Activated CD4-positive, alpha-beta T cell treated with anti-CD3 and anti-CD28 coated beads, Interleukin-2, amount 10 ng/mL, durations not matched to agents 7 days and 5 days (primary cell): ENCODE data around the gene PLET1. TPM values are rescaled to one million over a fixed set of nuclear protein-coding genes. Genes with fewer than 3 reads are reported as not detected.

Source experiments
- CTCF ChIA-PET: fragments of 350-600 bp; sonication (Branson Sonifier 250); formaldehyde crosslinking; loops from one replicate; lab custom pipeline; 2021; ENCODE audit warnings: antibody characterized with exemption; lab: Charles Lee
- POLR2A ChIA-PET: fragments of 350-600 bp; sonication (Branson Sonifier 250); formaldehyde crosslinking; loops from one replicate; lab custom pipeline; 2021; ENCODE audit warnings: antibody characterized with exemption; lab: Charles Lee
- DNase-seq: peaks from one replicate; pipeline ENCODE4 v3.0.0-alpha.2; 2020
- H3K27ac Mint-ChIP-seq: one replicate; pipeline ENCODE4 v1.8.0; 2021; ENCODE audit warnings: mild to moderate bottlenecking, moderate library complexity, mixed read lengths
- H3K27me3 Mint-ChIP-seq: one replicate; pipeline ENCODE4 v1.8.0; 2021; ENCODE audit warnings: mixed read lengths
- H3K36me3 Mint-ChIP-seq: one replicate; pipeline ENCODE4 v1.8.0; 2021; ENCODE audit warnings: low read depth, mixed read lengths
- H3K4me1 Mint-ChIP-seq: one replicate; pipeline ENCODE4 v1.8.0; 2021; ENCODE audit warnings: mixed read lengths
- H3K4me3 Mint-ChIP-seq: one replicate; pipeline ENCODE4 v1.8.0; 2021; ENCODE audit warnings: mild to moderate bottlenecking, moderate library complexity, mixed read lengths
- H3K9me3 Mint-ChIP-seq: one replicate; pipeline ENCODE4 v1.8.0; 2021; ENCODE audit warnings: mixed read lengths
- total RNA-seq, 2 experiments: library from RNA; stranded (reverse); gene quantifications; one replicate each; pipeline ENCODE4 v1.2.3, GENCODE V29; 2021

The PLET1 gene
- total RNA-seq, 2 experiments from 2014 or later = not detected

DNA sequence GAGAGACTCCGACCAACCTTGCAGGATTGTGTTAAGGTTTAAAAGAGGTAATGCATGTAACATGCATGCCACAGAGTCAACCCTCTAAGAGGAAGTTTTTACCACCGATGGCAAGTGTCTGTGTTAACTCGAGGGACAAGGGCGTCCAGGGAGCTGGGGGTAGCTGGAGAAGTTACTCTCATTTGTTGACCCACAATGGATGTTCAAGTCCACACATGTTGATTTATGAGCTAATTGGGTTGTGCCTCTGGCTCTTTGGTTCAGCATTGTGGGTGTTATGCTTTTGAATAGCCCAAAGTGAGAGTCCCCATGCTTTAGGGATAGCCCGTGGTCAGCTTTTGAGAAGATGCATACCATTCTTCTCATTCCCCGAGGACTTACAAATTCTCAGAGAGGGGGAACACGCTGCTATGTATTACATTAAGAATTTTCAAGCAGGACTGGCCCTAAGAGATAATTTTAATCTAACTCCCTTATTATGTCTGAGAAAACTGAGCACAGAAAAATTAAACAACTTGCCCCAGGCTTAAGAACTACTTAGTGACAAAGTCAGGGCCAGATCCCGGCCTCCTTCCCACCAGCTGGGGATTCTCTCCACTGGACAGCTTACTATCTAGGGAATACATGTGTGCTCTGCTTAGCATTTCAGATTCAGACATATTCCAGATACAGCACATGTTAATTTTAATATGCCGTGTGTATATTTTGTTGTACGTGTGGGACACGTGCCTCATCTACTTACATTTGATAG is 5.2 kb upstream of the PLET1 start:
- Mint-ChIP-seq H3K27ac (no peak overlapping the region), H3K27me3 (no peaks in the 10 kb centered on the region), H3K4me1 (no peaks in the 10 kb centered on the region), H3K9me3 (no peaks in the 10 kb centered on the region), H3K4me3 (no peak overlapping the region), H3K36me3 (no peaks in the 10 kb centered on the region)
- CTCF ChIA-PET = no interaction called here
- no peak for DNase-seq
- POLR2A ChIA-PET = no interaction called here

- POLR2A ChIA-PET = no interaction called here
- no peaks in the 10 kb centered on the region for H3K36me3 Mint-ChIP-seq
- no peaks in the 10 kb centered on the region for H3K9me3 Mint-ChIP-seq
- no peak for DNase-seq
- H3K4me3 Mint-ChIP-seq = no peak overlapping the region
- H3K27ac Mint-ChIP-seq = no peak overlapping the region
- CTCF ChIA-PET = interaction anchor here (0.6 to 0.9 kb wide), 2 partner anchors 17 to 24 kb away, joined by 3 read pairs; no protein-coding TSS in a partner anchor
- no peaks in the 10 kb centered on the region for H3K27me3 Mint-ChIP-seq
- no peaks in the 10 kb centered on the region for H3K4me1 Mint-ChIP-seq
Measured at GRCh38 chr11:112255067-112255720, 5.5 kb downstream of the PLET1 start.

GRCh38 chr11:112253605-112254242 is 6.9 kb downstream of the PLET1 start:
- ChIA-PET CTCF (interaction anchor here (1.0 kb wide), 1 partner anchor 26 kb away, joined by 4 read pairs; no protein-coding TSS in a partner anchor), POLR2A (interaction anchor here (0.6 kb wide), 1 partner anchor 50 kb away, joined by 3 read pairs; no protein-coding TSS in a partner anchor)
- Mint-ChIP-seq H3K36me3 (no peaks in the 10 kb centered on the region), H3K27ac (no peak overlapping the region), H3K9me3 (no peaks in the 10 kb centered on the region), H3K4me1 (no peaks in the 10 kb centered on the region), H3K27me3 (no peaks in the 10 kb centered on the region), H3K4me3 (no peak overlapping the region)
- no peak for DNase-seq

DNA sequence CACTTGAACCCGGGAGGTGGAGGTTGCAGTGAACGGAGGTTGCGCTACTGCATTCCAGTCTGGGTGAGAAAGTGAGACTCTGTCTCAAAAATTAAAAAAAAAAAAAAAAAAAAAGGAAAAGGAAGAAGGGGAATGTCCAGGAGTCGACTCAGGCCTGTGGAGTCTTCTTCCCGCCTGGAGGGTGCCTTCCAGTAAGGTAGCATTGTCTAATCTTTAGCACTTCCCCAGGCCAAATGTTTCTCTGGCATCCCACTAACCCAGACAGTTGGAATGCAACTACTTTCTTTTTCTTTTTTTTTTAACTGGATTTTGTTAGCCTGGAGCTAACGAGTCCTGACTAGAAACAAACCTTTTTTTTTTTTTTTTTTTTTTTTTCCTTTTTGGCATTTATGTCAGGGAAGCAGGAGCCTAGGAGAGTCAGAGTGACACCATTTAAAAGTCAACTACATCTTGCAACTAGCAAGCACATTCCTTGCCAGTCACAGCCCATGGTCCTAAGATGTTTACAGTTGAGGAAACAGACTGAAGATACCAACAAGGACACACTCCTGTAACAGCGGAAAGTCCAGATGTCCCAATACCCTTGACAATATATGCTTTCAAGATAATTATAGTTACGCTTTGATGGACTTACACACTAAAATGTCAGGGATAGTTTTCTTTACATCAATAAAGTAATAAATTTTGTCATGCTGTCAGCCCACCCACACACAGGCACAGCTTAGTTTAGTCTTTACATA is 10.6 kb downstream of the PLET1 start:
- H3K36me3 Mint-ChIP-seq = no peaks in the 10 kb centered on the region
- no peak for DNase-seq
- no peaks in the 10 kb centered on the region for H3K9me3 Mint-ChIP-seq
- peaks cover 2% of the 10 kb centered on the region for H3K27me3 Mint-ChIP-seq
- ChIA-PET POLR2A (no interaction called here), CTCF (interaction anchor here (0.5 to 1.6 kb wide), 3 partner anchors 30 to 967 kb away, joined by 4 to 9 read pairs (median 5); no protein-coding TSS in a partner anchor)
- H3K4me3 Mint-ChIP-seq = no peak overlapping the region
- no peak overlapping the region for H3K27ac Mint-ChIP-seq
- no peaks in the 10 kb centered on the region for H3K4me1 Mint-ChIP-seq

GRCh38 chr11:112248201-112248600 is 12.5 kb downstream of the PLET1 start:
- no peak for DNase-seq
- Mint-ChIP-seq H3K4me3 (no peak overlapping the region), H3K4me1 (no peaks in the 10 kb centered on the region), H3K9me3 (no peaks in the 10 kb centered on the region), H3K36me3 (peaks cover 4% of the 10 kb centered on the region), H3K27ac (no peak overlapping the region), H3K27me3 (peaks cover 2% of the 10 kb centered on the region)
- ChIA-PET CTCF (no interaction called here), POLR2A (no interaction called here)

GRCh38 chr11:112247201-112247600 is 13.5 kb downstream of the PLET1 start:
- Mint-ChIP-seq H3K4me1 (no peaks in the 10 kb centered on the region), H3K4me3 (no peak overlapping the region), H3K27me3 (peaks cover 2% of the 10 kb centered on the region), H3K36me3 (peaks cover 10% of the 10 kb centered on the region), H3K27ac (no peak overlapping the region), H3K9me3 (no peaks in the 10 kb centered on the region)
- ChIA-PET CTCF (no interaction called here), POLR2A (no interaction called here)
- no peak for DNase-seq

- no peak overlapping the region for H3K27ac Mint-ChIP-seq
- no peak overlapping the region for H3K4me3 Mint-ChIP-seq
- H3K9me3 Mint-ChIP-seq = no peaks in the 10 kb centered on the region
- H3K36me3 Mint-ChIP-seq = peaks cover 29% of the 10 kb centered on the region
- ChIA-PET CTCF (interaction anchor here (0.6 kb wide), 1 partner anchor 58 kb away, joined by 4 read pairs; no protein-coding TSS in a partner anchor), POLR2A (no interaction called here)
- no peaks in the 10 kb centered on the region for H3K4me1 Mint-ChIP-seq
- peaks cover 2% of the 10 kb centered on the region for H3K27me3 Mint-ChIP-seq
- DNase-seq = no peak
Measured at GRCh38 chr11:112241486-112241885, 19.2 kb downstream of the PLET1 start.

DNA sequence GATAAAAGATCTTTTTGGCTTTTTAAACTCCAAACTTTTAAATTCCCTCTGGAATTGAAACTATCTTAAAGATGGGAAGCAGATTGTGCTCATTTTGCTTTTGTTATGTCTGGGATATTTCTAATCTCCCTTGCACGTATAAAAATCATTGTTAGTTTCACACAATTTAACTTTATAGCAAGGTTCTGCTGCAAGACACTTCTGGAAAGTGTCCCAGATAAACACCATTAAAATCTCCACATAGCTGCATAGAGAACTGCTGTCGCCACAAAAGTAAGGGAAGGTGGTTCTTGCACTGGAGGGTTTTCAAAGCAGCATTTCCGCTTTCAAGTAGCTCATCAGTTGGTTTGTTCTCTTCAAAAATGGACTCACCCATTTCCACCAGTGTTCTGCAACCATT is 22.6 kb downstream of the PLET1 start:
- Mint-ChIP-seq H3K27me3 (no peaks in the 10 kb centered on the region), H3K4me1 (no peaks in the 10 kb centered on the region), H3K9me3 (no peaks in the 10 kb centered on the region), H3K27ac (no peak overlapping the region), H3K4me3 (no peak overlapping the region), H3K36me3 (peaks cover 37% of the 10 kb centered on the region)
- ChIA-PET CTCF (interaction anchor here (1.5 kb wide), 1 partner anchor 17 kb away, joined by 3 read pairs; no protein-coding TSS in a partner anchor), POLR2A (no interaction called here)
- DNase-seq = no peak

- Mint-ChIP-seq H3K4me1 (no peaks in the 10 kb centered on the region), H3K27me3 (no peaks in the 10 kb centered on the region), H3K4me3 (no peak overlapping the region), H3K36me3 (peaks cover 36% of the 10 kb centered on the region), H3K27ac (no peak overlapping the region), H3K9me3 (no peaks in the 10 kb centered on the region)
- no peak for DNase-seq
- ChIA-PET POLR2A (no interaction called here), CTCF (interaction anchor here (1.5 to 1.7 kb wide), 2 partner anchors 18 to 42 kb away, joined by 3 to 18 read pairs; no protein-coding TSS in a partner anchor)
Measured at GRCh38 chr11:112237451-112237850, 23.2 kb downstream of the PLET1 start.

- DNase-seq = no peak
- Mint-ChIP-seq H3K27me3 (no peaks in the 10 kb centered on the region), H3K36me3 (peaks cover 43% of the 10 kb centered on the region), H3K27ac (no peak overlapping the region), H3K4me3 (no peak overlapping the region), H3K4me1 (no peaks in the 10 kb centered on the region), H3K9me3 (no peaks in the 10 kb centered on the region)
- CTCF ChIA-PET = interaction anchor here (1.7 kb wide), 1 partner anchor 44 kb away, joined by 18 read pairs; no protein-coding TSS in a partner anchor
- POLR2A ChIA-PET = no interaction called here
Measured at GRCh38 chr11:112235750-112236390, 24.8 kb downstream of the PLET1 start.

DNA sequence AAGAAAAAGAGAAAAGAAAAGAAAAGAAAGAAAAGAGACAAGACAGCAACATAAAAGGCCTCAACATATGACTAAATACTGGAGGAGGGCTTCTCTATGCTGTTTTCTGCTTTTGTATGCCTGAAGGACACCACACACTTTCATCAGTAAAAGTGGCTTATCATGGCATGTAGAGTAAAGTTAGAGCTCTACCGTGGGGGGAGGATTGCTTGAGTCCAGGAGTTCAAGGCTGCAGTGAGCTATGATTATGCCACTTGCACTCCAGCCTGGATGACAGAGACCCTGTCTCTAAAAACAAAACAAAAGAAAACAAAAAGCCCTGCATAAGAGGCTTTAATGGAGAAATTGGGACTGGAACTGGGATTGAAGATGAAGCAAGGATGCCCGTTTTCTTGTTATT is 28.7 kb downstream of the PLET1 start:
- peaks cover 57% of the 10 kb centered on the region for H3K36me3 Mint-ChIP-seq
- H3K4me1 Mint-ChIP-seq = peaks cover 21% of the 10 kb centered on the region
- no peaks in the 10 kb centered on the region for H3K9me3 Mint-ChIP-seq
- H3K4me3 Mint-ChIP-seq = no peak overlapping the region
- ChIA-PET POLR2A (no interaction called here), CTCF (no interaction called here)
- H3K27me3 Mint-ChIP-seq = no peaks in the 10 kb centered on the region
- no peak overlapping the region for H3K27ac Mint-ChIP-seq
- no peak for DNase-seq
